IPS-NIHi7 (cell line): Measurements from ENCODE around the gene NKD2.
"Not testable (repeated sequence)": the region's sequence is repeated elsewhere in the genome, so short reads cannot be mapped to it uniquely, and the experiment has no call there.

Experiments
- DNase-seq: peaks from one replicate; pipeline ENCODE4 v3.0.0; 2012; ENCODE audit warnings: mixed read lengths; ENCODE audit errors: extremely low spot score

NKD2 gene

GRCh38 chr5:1000329-1000728, 8.3 kb upstream of the NKD2 start:
- DNase-seq = no peak

- DNase-seq = not testable (repeated sequence)
These were observed 7.8 kb upstream of the NKD2 start for GRCh38 chr5:1000831-1001230.

- DNase-seq = no peak
These were observed 7.0 kb upstream of the NKD2 start for GRCh38 chr5:1001406-1002270.

GRCh38 chr5:1002271-1002546, 6.4 kb upstream of the NKD2 start:
- DNase-seq = no peak

GRCh38 chr5:1002836-1003235, 5.8 kb upstream of the NKD2 start:
- no peak for DNase-seq

GRCh38 chr5:1003296-1003937, 5.2 kb upstream of the NKD2 start:
- DNase-seq = no peak

GRCh38 chr5:1004461-1005248, 3.9 kb upstream of the NKD2 start:
- DNase-seq = peak; percentile 73

- DNase-seq = no peak
These were observed 3.3 kb upstream of the NKD2 start for GRCh38 chr5:1005249-1005851.

- no peak for DNase-seq
These were observed 2.5 kb upstream of the NKD2 start for GRCh38 chr5:1005904-1006655.

GRCh38 chr5:1006656-1007071, 1.9 kb upstream of the NKD2 start:
- no peak for DNase-seq

- DNase-seq = no peak
These were observed 1.4 kb upstream of the NKD2 start for GRCh38 chr5:1007221-1007680.

- DNase-seq = no peak
These were observed 736 bp upstream of the NKD2 start for GRCh38 chr5:1007681-1008450.

- no peak for DNase-seq
These were observed 968 bp downstream of the NKD2 start for GRCh38 chr5:1009359-1010180.

- no peak for DNase-seq
These were observed 1.5 kb downstream of the NKD2 start for GRCh38 chr5:1010181-1010510.

GRCh38 chr5:1010641-1011046, 2.0 kb downstream of the NKD2 start:
- no peak for DNase-seq

- peak; percentile 96 for DNase-seq
These were observed 2.6 kb downstream of the NKD2 start for GRCh38 chr5:1011226-1011631.

GRCh38 chr5:1011741-1012312, 3.2 kb downstream of the NKD2 start:
- DNase-seq = no peak

- DNase-seq = no peak
These were observed 3.8 kb downstream of the NKD2 start for GRCh38 chr5:1012313-1012841.

- DNase-seq = no peak
These were observed 4.3 kb downstream of the NKD2 start for GRCh38 chr5:1012900-1013237.
